Astrocyte (in vitro differentiated cells and primary cell): Measurements from ENCODE around the gene PERM1.
A peak's percentile ranks its signal among the peaks of the same experiment; 100 is the strongest.

Experiments
- CTCF ChIP-seq: IDR thresholded peaks from 2 replicates; pipeline ENCODE4 v1.5.1; 2011; ENCODE audit warnings: low read depth, mild to moderate bottlenecking, inconsistent platforms, low read length, moderate library complexity; ENCODE audit not compliant: insufficient read depth
- EZH2 ChIP-seq: IDR thresholded peaks from 2 replicates; pipeline ENCODE4 v1.6.1; 2012; ENCODE audit warnings: mild to moderate bottlenecking, low read length, inconsistent platforms; ENCODE audit not compliant: insufficient read depth

- TF ChIP-seq CTCF (no peak), EZH2 (peak; percentile 36)
Observed at GRCh38 chr1:1001057-1001783, 19.3 kb upstream of the PERM1 start.
